Measurements from ENCODE around the gene IL17RA.
"Not testable (repeated sequence)": the region's sequence is repeated elsewhere in the genome, so short reads cannot be mapped to it uniquely, and the experiment has no call there.

IL17RA gene

DNA sequence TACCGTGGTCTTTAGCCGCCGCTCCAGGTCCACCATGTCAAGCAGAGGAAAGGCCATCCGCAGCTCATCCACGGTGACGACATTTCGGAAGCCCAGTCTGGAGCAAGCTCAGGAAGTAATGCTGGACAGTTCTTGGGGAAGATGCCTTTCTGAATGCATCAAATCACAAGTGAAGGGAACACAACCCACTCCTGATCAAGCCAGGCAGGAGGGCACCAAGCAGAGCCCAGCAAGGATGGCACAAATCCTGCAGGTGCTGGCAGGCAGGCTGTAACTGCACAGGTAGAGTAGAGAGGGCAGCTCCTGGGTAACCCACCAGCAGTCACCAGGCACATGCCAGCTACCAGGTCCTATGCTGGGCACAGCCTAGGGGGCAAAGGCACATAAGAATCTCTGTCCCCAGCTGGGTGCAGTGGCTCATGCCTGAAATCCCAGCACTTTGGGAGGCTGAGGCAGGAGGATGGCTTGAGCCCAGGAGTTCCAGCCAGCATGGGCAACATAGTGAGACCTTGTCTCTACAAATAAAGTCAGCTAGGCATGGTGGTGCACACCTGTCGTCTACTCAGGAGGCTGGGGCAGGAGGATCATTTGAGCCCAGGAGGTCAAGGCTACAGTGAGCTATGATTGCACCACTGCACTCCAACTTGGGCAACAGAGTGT lies 60.4 kb downstream of the IL17RA start:
- TF ChIP-seq, protein P1, sequence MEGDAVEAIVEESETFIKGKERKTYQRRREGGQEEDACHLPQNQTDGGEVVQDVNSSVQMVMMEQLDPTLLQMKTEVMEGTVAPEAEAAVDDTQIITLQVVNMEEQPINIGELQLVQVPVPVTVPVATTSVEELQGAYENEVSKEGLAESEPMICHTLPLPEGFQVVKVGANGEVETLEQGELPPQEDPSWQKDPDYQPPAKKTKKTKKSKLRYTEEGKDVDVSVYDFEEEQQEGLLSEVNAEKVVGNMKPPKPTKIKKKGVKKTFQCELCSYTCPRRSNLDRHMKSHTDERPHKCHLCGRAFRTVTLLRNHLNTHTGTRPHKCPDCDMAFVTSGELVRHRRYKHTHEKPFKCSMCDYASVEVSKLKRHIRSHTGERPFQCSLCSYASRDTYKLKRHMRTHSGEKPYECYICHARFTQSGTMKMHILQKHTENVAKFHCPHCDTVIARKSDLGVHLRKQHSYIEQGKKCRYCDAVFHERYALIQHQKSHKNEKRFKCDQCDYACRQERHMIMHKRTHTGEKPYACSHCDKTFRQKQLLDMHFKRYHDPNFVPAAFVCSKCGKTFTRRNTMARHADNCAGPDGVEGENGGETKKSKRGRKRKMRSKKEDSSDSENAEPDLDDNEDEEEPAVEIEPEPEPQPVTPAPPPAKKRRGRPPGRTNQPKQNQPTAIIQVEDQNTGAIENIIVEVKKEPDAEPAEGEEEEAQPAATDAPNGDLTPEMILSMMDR (IDR thresholded peaks at IDR 0.05): no peak
- no peaks in the 10 kb centered on the region for H3K27me3 ChIP-seq
- no peak overlapping the region for H3K4me3 ChIP-seq (ENCODE audit: low read depth in 1 of 2, low read length in 1 of 2)
- H3K27ac ChIP-seq: no peak overlapping the region
- H3K36me3 ChIP-seq: peaks cover 4% of the 10 kb centered on the region
- H3K9me3 ChIP-seq: no peaks in the 10 kb centered on the region
- peaks cover 4% of the 10 kb centered on the region in 2 experiments for H3K4me1 ChIP-seq (ENCODE audit: control insufficient read depth in 1 of 2, insufficient read depth in 1 of 2, low read depth in 1 of 2, low read length in 1 of 2)

DNA sequence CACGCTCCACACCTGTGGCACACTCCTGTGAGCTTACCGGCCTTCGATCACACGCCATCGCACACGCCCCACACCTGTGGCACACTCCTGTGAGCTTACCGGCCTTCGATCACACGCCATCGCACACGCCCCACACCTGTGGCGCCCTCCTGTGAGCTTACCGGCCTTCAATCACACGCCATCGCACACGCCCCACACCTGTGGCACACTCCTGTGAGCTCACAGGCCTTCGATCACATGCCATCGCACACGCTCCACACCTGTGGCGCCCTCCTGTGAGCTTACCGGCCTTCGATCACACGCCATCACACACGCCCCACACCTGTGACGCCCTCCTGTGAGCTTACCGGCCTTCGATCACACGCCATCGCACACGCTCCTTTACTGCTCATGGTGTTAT lies 62.7 kb downstream of the IL17RA start:
- H3K9me3 ChIP-seq; H3K36me3 ChIP-seq; H3K4me1 ChIP-seq (ENCODE audit: control insufficient read depth in 1 of 2, insufficient read depth in 1 of 2, low read depth in 1 of 2, low read length in 1 of 2); H3K27me3 ChIP-seq; H3K4me3 ChIP-seq (ENCODE audit: low read depth in 1 of 2, low read length in 1 of 2); H3K27ac ChIP-seq: not testable (repeated sequence)

DNA sequence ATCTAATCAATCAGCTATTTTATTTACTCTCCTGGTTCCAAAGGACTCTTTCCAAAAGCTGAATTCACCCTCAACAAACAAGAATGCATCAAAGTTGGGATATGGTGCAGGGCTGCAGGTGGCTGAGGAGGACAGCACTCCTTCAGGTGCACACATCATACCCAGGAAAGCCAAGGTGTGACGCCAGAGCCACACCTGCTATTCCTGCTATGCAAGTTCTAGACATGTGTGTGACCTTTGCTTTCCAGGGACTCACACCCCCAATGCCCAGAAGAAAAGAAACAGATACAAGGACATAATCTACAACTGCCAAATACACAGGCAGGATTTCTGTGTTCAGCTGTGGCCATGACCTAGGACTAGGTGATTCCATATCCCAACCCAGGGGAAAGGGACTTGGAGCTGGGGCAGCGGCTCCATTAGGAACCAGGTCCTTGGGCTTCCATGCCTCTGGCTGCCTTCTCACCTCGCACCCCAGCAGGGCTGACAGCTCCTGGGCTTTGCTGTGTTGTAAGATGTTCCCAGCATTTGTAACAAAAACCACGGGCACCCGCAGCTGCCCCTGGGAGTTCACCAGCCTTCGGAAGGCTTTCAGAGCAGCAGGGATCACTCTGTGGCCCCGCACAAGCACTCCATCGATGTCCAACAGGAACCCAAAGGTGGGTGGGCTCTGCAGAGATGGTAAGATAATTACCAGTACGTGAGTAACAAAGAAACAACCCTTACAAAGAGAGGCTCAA lies 64.4 kb downstream of the IL17RA start:
- H3K4me3 ChIP-seq (ENCODE audit: low read depth in 1 of 2, low read length in 1 of 2): no peak overlapping the region
- H3K9me3 ChIP-seq: no peaks in the 10 kb centered on the region
- H3K27me3 ChIP-seq: no peaks in the 10 kb centered on the region
- no peaks in the 10 kb centered on the region for H3K36me3 ChIP-seq
- no peak overlapping the region for H3K27ac ChIP-seq
- peaks cover 4% of the 10 kb centered on the region in 2 experiments for H3K4me1 ChIP-seq (ENCODE audit: control insufficient read depth in 1 of 2, insufficient read depth in 1 of 2, low read depth in 1 of 2, low read length in 1 of 2)
- TF ChIP-seq, protein P1 (IDR thresholded peaks at IDR 0.05): no peak

DNA sequence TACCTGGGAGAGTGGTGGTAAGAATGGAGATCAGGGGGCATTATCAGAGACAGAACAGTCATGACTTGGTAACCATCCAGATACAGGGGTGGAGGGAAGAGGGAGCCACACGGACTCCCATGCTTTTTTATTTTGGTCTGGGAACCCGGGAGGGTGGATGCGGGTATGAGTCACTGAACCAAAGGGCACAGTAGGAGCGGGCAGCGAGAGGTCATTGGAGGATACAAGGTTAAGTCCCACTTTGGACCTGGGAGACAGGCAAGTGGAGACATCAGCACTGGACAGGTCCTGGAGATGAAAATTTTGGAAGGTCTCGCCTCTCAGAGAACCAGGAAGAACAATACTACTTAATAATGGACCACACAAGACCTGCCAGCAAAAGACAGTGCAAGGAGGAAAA lies 67.5 kb downstream of the IL17RA start:
- Histone ChIP-seq H3K36me3 (no peaks in the 10 kb centered on the region), H3K4me1 (ENCODE audit: control insufficient read depth in 1 of 2, insufficient read depth in 1 of 2, low read depth in 1 of 2, low read length in 1 of 2) (peaks cover 4 to 9% of the 10 kb centered on the region in 2 experiments), H3K27ac (no peak overlapping the region), H3K27me3 (no peaks in the 10 kb centered on the region), H3K9me3 (no peaks in the 10 kb centered on the region), H3K4me3 (ENCODE audit: low read depth in 1 of 2, low read length in 1 of 2) (no peak overlapping the region)
- TF ChIP-seq, protein P1 (IDR thresholded peaks at IDR 0.05): no peak

DNA sequence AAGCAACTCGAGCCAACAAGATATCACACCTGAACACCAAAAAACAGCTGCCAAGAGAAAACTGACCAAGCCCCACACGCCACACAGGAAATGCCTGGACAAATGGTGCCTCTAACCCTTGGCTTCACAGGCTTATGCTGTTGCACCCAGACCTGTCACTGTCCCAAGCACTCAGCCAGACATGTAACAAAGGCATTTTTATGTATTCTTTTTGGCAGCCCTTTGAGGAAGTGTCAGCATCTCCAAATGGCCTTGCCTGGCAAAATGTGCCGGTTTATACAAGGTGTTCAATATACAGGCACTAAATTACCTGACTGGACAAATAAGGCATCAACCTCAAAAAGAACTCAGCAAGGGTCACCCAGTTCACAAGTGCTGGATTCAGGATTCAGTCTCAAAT lies 68.2 kb downstream of the IL17RA start:
- Histone ChIP-seq H3K27ac (no peak overlapping the region), H3K36me3 (no peaks in the 10 kb centered on the region), H3K4me3 (ENCODE audit: low read depth in 1 of 2, low read length in 1 of 2) (no peak overlapping the region), H3K4me1 (ENCODE audit: control insufficient read depth in 1 of 2, insufficient read depth in 1 of 2, low read depth in 1 of 2, low read length in 1 of 2) (peaks cover 8 to 14% of the 10 kb centered on the region in 2 experiments), H3K27me3 (no peaks in the 10 kb centered on the region), H3K9me3 (no peaks in the 10 kb centered on the region)
- TF ChIP-seq, protein P1 (IDR thresholded peaks at IDR 0.05): no peak

DNA sequence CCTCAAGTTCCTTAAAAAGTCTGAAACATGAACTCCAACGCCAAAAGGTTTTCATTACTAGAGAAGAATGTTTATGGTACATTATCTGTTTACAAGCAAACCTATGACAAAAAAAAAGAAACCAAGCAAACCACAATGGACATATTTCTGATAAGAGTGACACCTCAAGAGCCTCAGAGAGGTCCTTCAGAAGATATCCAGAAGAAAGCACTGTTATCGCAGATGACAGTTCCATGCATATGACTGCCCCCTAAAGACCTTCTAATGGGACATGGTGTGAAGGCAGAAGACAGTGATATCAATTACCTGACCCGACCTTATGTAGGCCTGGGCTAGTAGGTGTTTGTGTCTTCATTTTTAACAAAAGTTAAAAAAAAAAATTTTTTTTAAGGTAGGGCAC lies 71.1 kb downstream of the IL17RA start:
- no peak overlapping the region for H3K27ac ChIP-seq

More for the DNA sequence above, 71.1 kb downstream of the IL17RA start:
- Histone ChIP-seq H3K4me3 (ENCODE audit: low read depth in 1 of 2, low read length in 1 of 2) (no peak overlapping the region), H3K27me3 (no peaks in the 10 kb centered on the region), H3K9me3 (no peaks in the 10 kb centered on the region), H3K4me1 (ENCODE audit: control insufficient read depth in 1 of 2, insufficient read depth in 1 of 2, low read depth in 1 of 2, low read length in 1 of 2) (peaks cover 20 to 27% of the 10 kb centered on the region in 2 experiments), H3K36me3 (no peaks in the 10 kb centered on the region)
- TF ChIP-seq, protein P1 (IDR thresholded peaks at IDR 0.05): no peak

Measured in neutrophil (primary cell).